GDM1 (cell line): ENCODE data around the gene KRTAP10-4.
"Not testable (repeated sequence)": the region's sequence is repeated elsewhere in the genome, so short reads cannot be mapped to it uniquely, and the experiment has no call there.

Experiments used
- DNase-seq: peaks from one replicate; lab custom pipeline; 2025; lab: John Stamatoyannopoulos, UW

KRTAP10-4 gene

GRCh38 chr21:44558329-44558675 is 15.2 kb upstream of the KRTAP10-4 start:
- not testable (repeated sequence) for DNase-seq

GRCh38 chr21:44558695-44559094 is 14.8 kb upstream of the KRTAP10-4 start, which contains the start of gene KRTAP10-3:
KRTAP10-3 (minus strand) TSS chr21:44558795; CDS start chr21:44558715, 80 bp downstream.
- no peak for DNase-seq

- no peak for DNase-seq
These were observed 9.4 kb upstream of the KRTAP10-4 start for GRCh38 chr21:44564099-44564498.

- DNase-seq, result no peak
These were observed 8.5 kb upstream of the KRTAP10-4 start for GRCh38 chr21:44564886-44565598.

- no peak for DNase-seq
These were observed 7.1 kb upstream of the KRTAP10-4 start for GRCh38 chr21:44566403-44566802.

GRCh38 chr21:44567481-44568171 is 5.9 kb upstream of the KRTAP10-4 start:
- no peak for DNase-seq

GRCh38 chr21:44568261-44568660 is 5.3 kb upstream of the KRTAP10-4 start:
- no peak for DNase-seq

GRCh38 chr21:44568667-44569556 is 4.6 kb upstream of the KRTAP10-4 start:
- DNase-seq, result no peak

- DNase-seq, result no peak
These were observed 3.5 kb upstream of the KRTAP10-4 start for GRCh38 chr21:44569861-44570517.

- no peak for DNase-seq
These were observed 2.2 kb upstream of the KRTAP10-4 start for GRCh38 chr21:44571296-44571695.

- no peak for DNase-seq
These were observed 1.4 kb upstream of the KRTAP10-4 start for GRCh38 chr21:44571844-44572782.

- no peak for DNase-seq
These were observed 458 bp upstream of the KRTAP10-4 start for GRCh38 chr21:44572959-44573583.

- no peak for DNase-seq
These were observed 1.2 kb downstream of the KRTAP10-4 start for GRCh38 chr21:44574457-44575306.

- no peak for DNase-seq
These were observed 1.9 kb downstream of the KRTAP10-4 start for GRCh38 chr21:44575307-44576024.

GRCh38 chr21:44576025-44576420 is 2.5 kb downstream of the KRTAP10-4 start:
- no peak for DNase-seq

GRCh38 chr21:44578371-44579055 is 5.0 kb downstream of the KRTAP10-4 start:
- no peak for DNase-seq

- no peak for DNase-seq
These were observed 5.7 kb downstream of the KRTAP10-4 start for GRCh38 chr21:44579056-44579832.

- no peak for DNase-seq
These were observed 6.3 kb downstream of the KRTAP10-4 start for GRCh38 chr21:44579833-44580144.
